ENCODE measurements around the gene KCP.

- TF ChIP-seq CTCF (IDR thresholded peaks at IDR 0.05): no peak
- no peak for TF ChIP-seq POLR2A (IDR thresholded peaks at IDR 0.05)
These were observed 38.7 kb upstream of the KCP start for GRCh38 chr7:128948976-128949760.

Data from esophagus squamous epithelium (tissue), 4 donors.